Endothelial cell of umbilical vein (primary cell): ENCODE data around the gene ZSWIM7. TPM values are rescaled to one million over a fixed set of nuclear protein-coding genes. Genes with fewer than 3 reads are reported as not detected.

Source experiments
- BruUV-seq: library from RNA; stranded (reverse); fragments of 400-500 nt; replicated peaks from 2 replicates; lab custom pipeline; 2021; lab: Mats Ljungman, UMichigan
- CTCF ChIA-PET: fragments of 300-600, 350-600 bp; sonication (Branson Sonifier 250); formaldehyde crosslinking; loops from one replicate; lab custom pipeline; 2021; ENCODE audit warnings: antibody characterized with exemption, inconsistent platforms; lab: Charles Lee
- POLR2A ChIA-PET: fragments of 300-600, 350-600 bp; sonication (Branson Sonifier 250); formaldehyde crosslinking; loops from one replicate; lab custom pipeline; 2021; ENCODE audit warnings: antibody characterized with exemption, inconsistent platforms; lab: Charles Lee
- DNase-seq: peaks from one replicate; pipeline ENCODE4 v3.0.0-alpha.2; 2011; ENCODE audit warnings: low read depth, low spot score
- FAIRE-seq: peaks from 2 replicates; lab custom pipeline; 2011; peaks lifted over from hg19 to GRCh38; lab: Jason Lieb, UNC
- H2AFZ ChIP-seq: 2 replicates; pipeline ENCODE4 v1.6.0; 2012; ENCODE audit warnings: low read depth, low read length, control low read depth, inconsistent platforms
- H3K27ac ChIP-seq: 2 replicates; pipeline ENCODE4 v1.5.1; 2011; ENCODE audit warnings: low read depth, mild to moderate bottlenecking, control low read depth, low read length, moderate library complexity; ENCODE audit not compliant: insufficient read depth
- H3K27me3 ChIP-seq, 2 experiments: 2 replicates each; pipeline versions ENCODE4 v1.6.0 to v1.6.1; 2011; ENCODE audit warnings: low read length in 2 of 2, mixed read lengths in 1 of 2; ENCODE audit not compliant: control insufficient read depth in 2 of 2, insufficient read depth in 2 of 2
- H3K36me3 ChIP-seq, 2 experiments: 2 replicates in 1 of 2; 3 replicates in 1 of 2; pipeline ENCODE4 v1.5.1; 2011; ENCODE audit warnings: low read length in 2 of 2, mild to moderate bottlenecking in 1 of 2, moderate library complexity in 1 of 2; ENCODE audit not compliant: control insufficient read depth in 2 of 2, insufficient read depth in 2 of 2; ENCODE audit errors: extremely low read depth in 1 of 2
- H3K4me1 ChIP-seq: 3 replicates; pipeline ENCODE4 v1.5.1; 2011; ENCODE audit warnings: mild to moderate bottlenecking, low read length; ENCODE audit not compliant: control insufficient read depth, insufficient read depth; ENCODE audit errors: extremely low read depth
- H3K4me2 ChIP-seq: 2 replicates; pipeline ENCODE4 v1.6.1; 2011; ENCODE audit warnings: low read length, control low read depth, mixed read lengths; ENCODE audit not compliant: insufficient read depth
- H3K4me3 ChIP-seq, 3 experiments: fragments of 200-600 bp in 1 of 3; sonication (generic), shearing (Covaris generic) in 1 of 3; replicated peaks in 1 of 3; 2 replicates each; pipeline ENCODE4 v1.5.1; 2011 to 2016; ENCODE audit warnings: control low read depth in 3 of 3, low read length in 3 of 3, mild to moderate bottlenecking in 2 of 3, inconsistent platforms in 1 of 3, low read depth in 1 of 3, moderate library complexity in 1 of 3; ENCODE audit not compliant: insufficient read depth in 1 of 3
- H3K79me2 ChIP-seq: 2 replicates; pipeline ENCODE4 v1.6.0; 2012; ENCODE audit warnings: low read length, inconsistent platforms; ENCODE audit not compliant: control insufficient read depth, insufficient read depth
- H3K9ac ChIP-seq: replicated peaks from 2 replicates; pipeline ENCODE3; 2011; ENCODE audit warnings: low read length, control low read depth; ENCODE audit not compliant: insufficient read depth; ENCODE audit errors: extremely low read depth
- H3K9me1 ChIP-seq: replicated peaks from 3 replicates; pipeline ENCODE4 v1.6.0; 2011; ENCODE audit warnings: mild to moderate bottlenecking, low read length; ENCODE audit not compliant: control insufficient read depth, insufficient read depth; ENCODE audit errors: extremely low read depth
- H3K9me3 ChIP-seq: replicated peaks from 2 replicates; pipeline ENCODE4 v1.5.1; 2012; ENCODE audit warnings: low read length, inconsistent platforms; ENCODE audit not compliant: control insufficient read depth, insufficient read depth
- H4K20me1 ChIP-seq: replicated peaks from 2 replicates; pipeline ENCODE3; 2011; ENCODE audit warnings: mild to moderate bottlenecking, low read length; ENCODE audit not compliant: control insufficient read depth, insufficient read depth; ENCODE audit errors: extremely low read depth
- EZH2 ChIP-seq: IDR thresholded peaks from 2 replicates; pipeline ENCODE4 v1.6.1; 2012; ENCODE audit warnings: borderline replicate concordance, low read depth, mild to moderate bottlenecking, moderate library complexity, low read length, inconsistent platforms; ENCODE audit not compliant: severe bottlenecking
- FOS ChIP-seq: IDR thresholded peaks from 2 replicates; pipeline ENCODE4 v1.6.1; 2011; ENCODE audit warnings: mild to moderate bottlenecking, low read length, moderate library complexity, borderline replicate concordance; ENCODE audit not compliant: insufficient read depth
- GATA2 ChIP-seq: IDR thresholded peaks from 2 replicates; pipeline ENCODE4 v1.7.0; 2011; ENCODE audit warnings: low read depth, mild to moderate bottlenecking, moderate library complexity, mixed read lengths, low read length; ENCODE audit not compliant: insufficient read length, insufficient read depth
- JUN ChIP-seq: IDR thresholded peaks from 2 replicates; pipeline ENCODE4 v1.6.1; 2011; ENCODE audit warnings: borderline replicate concordance, low read depth; ENCODE audit not compliant: insufficient read length, insufficient read depth
- MAX ChIP-seq: IDR thresholded peaks from 2 replicates; pipeline ENCODE4 v1.6.1; 2011; ENCODE audit not compliant: insufficient read depth, insufficient read length
- MYC ChIP-seq: IDR thresholded peaks from one replicate; pipeline ENCODE4 v1.6.1; 2011; ENCODE audit warnings: mild to moderate bottlenecking, low read depth, low read length
- POLR2A ChIP-seq: IDR thresholded peaks from 2 replicates; pipeline ENCODE4 v1.6.1; 2012; ENCODE audit warnings: low read depth, mild to moderate bottlenecking, control low read depth, low read length
- POLR2AphosphoS5 ChIP-seq: IDR thresholded peaks from 2 replicates; pipeline ENCODE4 v1.6.1; 2012; ENCODE audit warnings: low read depth, mild to moderate bottlenecking, control low read depth, low read length, moderate library complexity; ENCODE audit not compliant: insufficient read depth
- dilution Hi-C: fragments of 300-500 bp; cut with MboI; formaldehyde crosslinking; loops from one replicate; pipeline ENCODE4 v1.15.0; 2019; ENCODE audit warnings: low sequenced_read_pairs; ENCODE audit not compliant: extremely low pct_ligation_motif_present
- intact Hi-C: fragments of 100-400 bp; cut with micrococcal nuclease; formaldehyde crosslinking; loops from one replicate; pipeline ENCODE4 v1.10.0; 2022
- polyA plus RNA-seq, 4 experiments: library from polyadenylated mRNA; depleted of rRNA in 3 of 4; stranded (reverse) in 3 of 4; unstranded in 1 of 4; fragments of >200 nt; gene quantifications; 2 replicates each; pipeline versions ENCODE4 v1.2.1 to v1.2.3, GENCODE V29; 2011 to 2012; ENCODE audit warnings: missing spikeins in 1 of 4
- total RNA-seq: library from RNA; stranded (reverse); gene quantifications from 2 replicates; pipeline ENCODE4 v1.2.3, GENCODE V29; 2021
- TF ChIP-seq, protein P1 (sequence below), 2 donors: IDR thresholded peaks; 1 replicate in 1 of 2; 2 replicates in 1 of 2; pipeline ENCODE4 v1.5.1; 2011; ENCODE audit warnings: low read length in 2 of 2, mild to moderate bottlenecking in 2 of 2, moderate library complexity in 2 of 2, control low read depth in 1 of 2, inconsistent platforms in 1 of 2, low read depth in 1 of 2; ENCODE audit not compliant: insufficient read depth in 1 of 2; ENCODE audit errors: extremely low read depth in 1 of 2

ZSWIM7 gene
- total and polyA plus RNA-seq, 2 donors (not counting 3 experiments of a cell fraction or from before 2014, with no cell fraction given), result 18.0 to 33.8 TPM

DNA sequence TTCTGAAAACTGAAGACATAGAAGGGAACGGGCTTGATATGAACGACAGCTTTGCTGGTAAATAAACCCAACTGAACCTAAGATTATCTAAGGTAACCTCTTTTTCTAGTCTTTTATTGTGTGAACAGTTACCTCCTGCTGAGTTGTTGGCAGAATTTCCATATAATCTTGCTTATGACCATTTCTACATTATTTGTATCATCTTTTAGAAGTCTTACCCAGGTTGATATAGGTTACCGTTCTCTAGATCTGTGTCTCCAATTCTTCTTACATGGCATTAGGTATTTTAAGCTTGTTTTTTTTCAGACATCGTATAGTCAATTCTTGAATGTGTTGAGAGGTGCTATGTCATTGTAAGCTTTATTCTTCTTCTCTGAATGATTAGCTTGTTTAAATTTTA lies 24.4 kb upstream of the ZSWIM7 start:
- no peak for DNase-seq
- TF ChIP-seq POLR2A (no peak), FOS (no peak), MYC (no peak), EZH2 (no peak), GATA2 (no peak), MAX (no peak), POLR2AphosphoS5 (no peak), JUN (no peak)
- TF ChIP-seq, protein P1, sequence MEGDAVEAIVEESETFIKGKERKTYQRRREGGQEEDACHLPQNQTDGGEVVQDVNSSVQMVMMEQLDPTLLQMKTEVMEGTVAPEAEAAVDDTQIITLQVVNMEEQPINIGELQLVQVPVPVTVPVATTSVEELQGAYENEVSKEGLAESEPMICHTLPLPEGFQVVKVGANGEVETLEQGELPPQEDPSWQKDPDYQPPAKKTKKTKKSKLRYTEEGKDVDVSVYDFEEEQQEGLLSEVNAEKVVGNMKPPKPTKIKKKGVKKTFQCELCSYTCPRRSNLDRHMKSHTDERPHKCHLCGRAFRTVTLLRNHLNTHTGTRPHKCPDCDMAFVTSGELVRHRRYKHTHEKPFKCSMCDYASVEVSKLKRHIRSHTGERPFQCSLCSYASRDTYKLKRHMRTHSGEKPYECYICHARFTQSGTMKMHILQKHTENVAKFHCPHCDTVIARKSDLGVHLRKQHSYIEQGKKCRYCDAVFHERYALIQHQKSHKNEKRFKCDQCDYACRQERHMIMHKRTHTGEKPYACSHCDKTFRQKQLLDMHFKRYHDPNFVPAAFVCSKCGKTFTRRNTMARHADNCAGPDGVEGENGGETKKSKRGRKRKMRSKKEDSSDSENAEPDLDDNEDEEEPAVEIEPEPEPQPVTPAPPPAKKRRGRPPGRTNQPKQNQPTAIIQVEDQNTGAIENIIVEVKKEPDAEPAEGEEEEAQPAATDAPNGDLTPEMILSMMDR (IDR thresholded peaks at IDR 0.05; ENCODE audit: extremely low read depth in 1 of 2, insufficient read depth in 1 of 2, low read depth in 1 of 2, low read length in 2 of 2), result no peak
- no peak overlapping the region for H3K9ac ChIP-seq
- peaks cover 39% of the 10 kb centered on the region for H3K79me2 ChIP-seq
- H3K4me1 ChIP-seq, result peaks cover 21% of the 10 kb centered on the region
- H3K4me3 ChIP-seq, result no peak overlapping the region
- H3K36me3 ChIP-seq, result peaks cover 22 to 38% of the 10 kb centered on the region in 2 experiments
- no peak overlapping the region for H3K4me2 ChIP-seq
- BruUV-seq, result no TSS peak
- H3K9me1 ChIP-seq, result no peaks in the 10 kb centered on the region
- H4K20me1 ChIP-seq, result no peaks in the 10 kb centered on the region
- ChIA-PET POLR2A (no interaction called here), CTCF (interaction anchor here (1.0 kb wide), 1 partner anchor 10 kb away, joined by 6 read pairs; no protein-coding TSS in a partner anchor)
- intact Hi-C loops (loop anchor here (10.0 kb wide), 1 partner anchor 261 kb away; no protein-coding TSS in a partner anchor), dilution Hi-C loops (no loop called here)
- no peak overlapping the region for H2AFZ ChIP-seq
- no peak for FAIRE-seq
- H3K27ac ChIP-seq, result no peak overlapping the region
- H3K27me3 ChIP-seq, result no peaks in the 10 kb centered on the region
- no peaks in the 10 kb centered on the region for H3K9me3 ChIP-seq
